Glutamatergic neuron (in vitro differentiated cells): ENCODE results near the gene SLC10A6. TPM values are rescaled to one million over a fixed set of nuclear protein-coding genes. Genes with fewer than 3 reads are reported as not detected.

Experiments used
- DNase-seq: peaks from one replicate; pipeline ENCODE4 v3.0.0; 2022
- H3K27ac Mint-ChIP-seq: one replicate; pipeline ENCODE4 v1.8.0; 2020; ENCODE audit warnings: mild to moderate bottlenecking, mixed read lengths, inconsistent platforms; ENCODE audit not compliant: unreplicated experiment
- H3K27me3 Mint-ChIP-seq: one replicate; pipeline ENCODE4 v1.8.0; 2020; ENCODE audit warnings: mild to moderate bottlenecking, moderate library complexity, mixed read lengths, inconsistent platforms; ENCODE audit not compliant: unreplicated experiment
- H3K36me3 Mint-ChIP-seq: one replicate; pipeline ENCODE4 v1.8.0; 2020; ENCODE audit warnings: mild to moderate bottlenecking, mixed read lengths, inconsistent platforms; ENCODE audit not compliant: unreplicated experiment
- H3K4me1 Mint-ChIP-seq: one replicate; pipeline ENCODE4 v1.8.0; 2020; ENCODE audit warnings: mild to moderate bottlenecking, low read depth, mixed read lengths, inconsistent platforms; ENCODE audit not compliant: unreplicated experiment
- H3K4me3 Mint-ChIP-seq: one replicate; pipeline ENCODE4 v1.8.0; 2020; ENCODE audit warnings: mild to moderate bottlenecking, mixed read lengths, inconsistent platforms; ENCODE audit not compliant: unreplicated experiment
- H3K9me3 Mint-ChIP-seq: one replicate; pipeline ENCODE4 v1.8.0; 2020; ENCODE audit warnings: mild to moderate bottlenecking, moderate library complexity, mixed read lengths, inconsistent platforms; ENCODE audit not compliant: unreplicated experiment
- total RNA-seq: library from RNA; stranded (reverse); fragmentation: NEBNext Ultra II Directional; extraction: Animal tissue kit (Norgen Biotek cat#: 25700); gene quantifications from one replicate; pipeline ENCODE4 v1.2.1, GENCODE V29; 2021; ENCODE audit not compliant: unreplicated experiment
- TF ChIP-seq, protein P1 (sequence below): fragments of 200-600 bp; sonication (generic); IDR thresholded peaks from one replicate; pipeline ENCODE4 v1.5.0; 2021; ENCODE audit not compliant: partially characterized antibody, unreplicated experiment

Gene SLC10A6
- total RNA-seq, 1 donor from 2014 or later: not detected

DNA sequence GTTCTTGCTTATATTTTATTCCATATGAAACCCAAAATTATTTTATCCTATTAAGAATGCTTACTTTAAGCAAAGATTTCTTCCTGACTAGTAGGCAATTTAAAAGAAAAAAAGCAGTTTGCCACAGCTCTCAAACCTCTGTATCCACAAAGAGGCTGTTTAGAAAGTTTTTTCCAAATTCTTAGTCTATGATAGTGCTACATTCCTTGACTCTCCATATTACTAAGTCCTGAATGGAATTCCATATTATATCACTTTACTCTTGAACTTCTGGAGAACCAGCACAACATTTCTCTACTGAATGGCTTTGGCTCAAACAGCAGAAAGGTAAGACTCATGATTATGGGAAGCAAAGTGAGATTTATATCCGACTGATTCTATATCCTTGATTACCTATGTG lies 8.3 kb downstream of the SLC10A6 start:
- Mint-ChIP-seq H3K4me3 (no peak overlapping the region), H3K36me3 (no peaks in the 10 kb centered on the region), H3K27me3 (peaks cover 3% of the 10 kb centered on the region), H3K4me1 (no peaks in the 10 kb centered on the region), H3K27ac (no peak overlapping the region), H3K9me3 (peaks cover 3% of the 10 kb centered on the region)
- TF ChIP-seq, protein P1, sequence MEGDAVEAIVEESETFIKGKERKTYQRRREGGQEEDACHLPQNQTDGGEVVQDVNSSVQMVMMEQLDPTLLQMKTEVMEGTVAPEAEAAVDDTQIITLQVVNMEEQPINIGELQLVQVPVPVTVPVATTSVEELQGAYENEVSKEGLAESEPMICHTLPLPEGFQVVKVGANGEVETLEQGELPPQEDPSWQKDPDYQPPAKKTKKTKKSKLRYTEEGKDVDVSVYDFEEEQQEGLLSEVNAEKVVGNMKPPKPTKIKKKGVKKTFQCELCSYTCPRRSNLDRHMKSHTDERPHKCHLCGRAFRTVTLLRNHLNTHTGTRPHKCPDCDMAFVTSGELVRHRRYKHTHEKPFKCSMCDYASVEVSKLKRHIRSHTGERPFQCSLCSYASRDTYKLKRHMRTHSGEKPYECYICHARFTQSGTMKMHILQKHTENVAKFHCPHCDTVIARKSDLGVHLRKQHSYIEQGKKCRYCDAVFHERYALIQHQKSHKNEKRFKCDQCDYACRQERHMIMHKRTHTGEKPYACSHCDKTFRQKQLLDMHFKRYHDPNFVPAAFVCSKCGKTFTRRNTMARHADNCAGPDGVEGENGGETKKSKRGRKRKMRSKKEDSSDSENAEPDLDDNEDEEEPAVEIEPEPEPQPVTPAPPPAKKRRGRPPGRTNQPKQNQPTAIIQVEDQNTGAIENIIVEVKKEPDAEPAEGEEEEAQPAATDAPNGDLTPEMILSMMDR: no peak
- DNase-seq: no peak

DNA sequence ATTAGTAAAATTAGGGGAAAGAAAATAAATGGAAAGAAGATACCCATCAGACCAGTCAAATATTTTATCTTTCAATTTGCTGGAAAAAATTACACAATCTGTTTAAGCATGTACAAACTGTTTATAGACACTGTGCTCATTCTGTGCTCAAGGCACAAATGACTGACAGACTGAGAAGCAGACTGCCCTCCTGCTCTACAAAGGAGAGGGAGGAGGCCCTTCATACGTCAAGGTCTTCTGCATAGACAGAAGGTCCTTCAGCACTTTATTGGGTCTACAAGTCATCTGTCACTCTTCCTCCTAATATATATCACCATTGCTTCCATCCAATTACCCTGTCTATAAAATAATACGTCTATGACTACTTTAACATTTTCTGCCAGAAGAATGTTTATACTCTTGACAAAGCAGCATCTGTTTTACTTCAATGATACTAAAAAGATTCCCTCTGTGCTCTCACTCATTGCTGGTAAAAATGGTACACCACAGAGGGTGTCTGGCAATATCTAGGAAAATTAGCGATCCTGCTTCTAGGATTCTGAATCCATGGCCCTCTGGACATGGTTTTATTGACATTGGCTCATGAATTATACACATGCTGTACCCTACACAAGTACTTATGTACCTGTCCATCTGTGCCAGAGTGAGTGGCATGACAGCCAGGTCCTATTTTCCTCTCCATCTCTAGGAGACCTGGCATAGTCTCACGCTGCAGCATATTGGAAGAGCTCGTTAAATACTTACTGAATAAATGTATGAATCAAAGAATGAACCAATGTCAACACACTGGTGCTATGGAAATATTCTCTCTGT lies 11.3 kb downstream of the SLC10A6 start:
- H3K4me1 Mint-ChIP-seq: no peaks in the 10 kb centered on the region
- no peak overlapping the region for H3K4me3 Mint-ChIP-seq
- peaks cover 2% of the 10 kb centered on the region for H3K9me3 Mint-ChIP-seq
- H3K27ac Mint-ChIP-seq: no peak overlapping the region
- H3K27me3 Mint-ChIP-seq: peaks cover 3% of the 10 kb centered on the region
- no peak for DNase-seq
- TF ChIP-seq, protein P1: no peak
- no peaks in the 10 kb centered on the region for H3K36me3 Mint-ChIP-seq

- Mint-ChIP-seq H3K36me3 (no peaks in the 10 kb centered on the region), H3K4me3 (no peak overlapping the region), H3K27ac (no peak overlapping the region), H3K27me3 (peaks cover 3% of the 10 kb centered on the region), H3K9me3 (peaks cover 2% of the 10 kb centered on the region), H3K4me1 (peaks cover 4% of the 10 kb centered on the region)
- TF ChIP-seq, protein P1: no peak
- no peak for DNase-seq
Observed at GRCh38 chr4:86835677-86836076, 13.5 kb downstream of the SLC10A6 start.

DNA sequence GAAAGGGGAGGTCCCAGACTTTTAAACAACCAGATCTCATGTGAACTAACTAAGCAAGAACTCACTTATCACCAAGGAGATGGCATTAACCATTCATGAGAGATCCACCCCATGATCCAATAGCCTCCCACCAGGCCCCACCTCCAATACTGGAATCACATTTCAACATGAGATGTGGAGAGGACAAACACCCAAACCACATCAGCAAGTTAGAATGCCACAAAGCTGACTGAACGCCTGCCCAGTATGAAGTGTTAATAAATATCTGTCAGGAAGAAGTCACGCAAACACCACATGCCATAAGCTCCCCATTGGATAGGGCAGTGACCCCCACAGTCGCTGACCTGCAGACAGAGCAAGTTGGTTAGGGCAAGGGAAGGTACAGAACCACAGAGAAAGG lies 14.3 kb downstream of the SLC10A6 start:
- H3K4me1 Mint-ChIP-seq: peaks cover 4% of the 10 kb centered on the region
- peaks cover 3% of the 10 kb centered on the region for H3K27me3 Mint-ChIP-seq
- TF ChIP-seq, protein P1: no peak
- H3K27ac Mint-ChIP-seq: no peak overlapping the region
- peaks cover 2% of the 10 kb centered on the region for H3K9me3 Mint-ChIP-seq
- no peak overlapping the region for H3K4me3 Mint-ChIP-seq
- no peaks in the 10 kb centered on the region for H3K36me3 Mint-ChIP-seq
- DNase-seq: no peak

DNA sequence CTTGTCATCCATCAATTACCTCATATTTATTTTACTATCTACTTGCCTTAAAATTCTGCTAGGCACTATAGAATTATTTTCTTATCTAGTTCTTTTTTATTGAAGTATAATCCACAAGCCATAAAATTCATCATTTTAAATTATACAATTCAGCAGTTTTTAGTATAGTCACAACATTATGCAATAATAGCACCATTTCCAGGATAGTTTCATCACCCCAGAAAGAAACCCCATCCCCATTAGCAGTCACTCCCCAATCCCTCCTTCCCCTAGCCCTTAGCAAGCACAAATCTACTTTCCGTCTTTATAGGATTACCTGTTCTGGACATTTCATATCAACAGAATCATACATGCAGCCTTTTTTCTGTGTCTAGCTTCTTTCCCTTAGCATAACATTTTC lies 15.6 kb downstream of the SLC10A6 start:
- Mint-ChIP-seq H3K27me3 (peaks cover 3% of the 10 kb centered on the region), H3K4me3 (no peak overlapping the region), H3K27ac (no peak overlapping the region), H3K4me1 (peaks cover 4% of the 10 kb centered on the region), H3K9me3 (peaks cover 2% of the 10 kb centered on the region), H3K36me3 (no peaks in the 10 kb centered on the region)
- TF ChIP-seq, protein P1: no peak
- no peak for DNase-seq
